ENCODE measurements around the gene NUDCD3. TPM values are rescaled to one million over a fixed set of nuclear protein-coding genes. Genes with fewer than 3 reads are reported as not detected.

Gene NUDCD3
- total and polyA plus RNA-seq, 2 experiments from 2014 or later, result 35.7 to 42.7 TPM

DNA sequence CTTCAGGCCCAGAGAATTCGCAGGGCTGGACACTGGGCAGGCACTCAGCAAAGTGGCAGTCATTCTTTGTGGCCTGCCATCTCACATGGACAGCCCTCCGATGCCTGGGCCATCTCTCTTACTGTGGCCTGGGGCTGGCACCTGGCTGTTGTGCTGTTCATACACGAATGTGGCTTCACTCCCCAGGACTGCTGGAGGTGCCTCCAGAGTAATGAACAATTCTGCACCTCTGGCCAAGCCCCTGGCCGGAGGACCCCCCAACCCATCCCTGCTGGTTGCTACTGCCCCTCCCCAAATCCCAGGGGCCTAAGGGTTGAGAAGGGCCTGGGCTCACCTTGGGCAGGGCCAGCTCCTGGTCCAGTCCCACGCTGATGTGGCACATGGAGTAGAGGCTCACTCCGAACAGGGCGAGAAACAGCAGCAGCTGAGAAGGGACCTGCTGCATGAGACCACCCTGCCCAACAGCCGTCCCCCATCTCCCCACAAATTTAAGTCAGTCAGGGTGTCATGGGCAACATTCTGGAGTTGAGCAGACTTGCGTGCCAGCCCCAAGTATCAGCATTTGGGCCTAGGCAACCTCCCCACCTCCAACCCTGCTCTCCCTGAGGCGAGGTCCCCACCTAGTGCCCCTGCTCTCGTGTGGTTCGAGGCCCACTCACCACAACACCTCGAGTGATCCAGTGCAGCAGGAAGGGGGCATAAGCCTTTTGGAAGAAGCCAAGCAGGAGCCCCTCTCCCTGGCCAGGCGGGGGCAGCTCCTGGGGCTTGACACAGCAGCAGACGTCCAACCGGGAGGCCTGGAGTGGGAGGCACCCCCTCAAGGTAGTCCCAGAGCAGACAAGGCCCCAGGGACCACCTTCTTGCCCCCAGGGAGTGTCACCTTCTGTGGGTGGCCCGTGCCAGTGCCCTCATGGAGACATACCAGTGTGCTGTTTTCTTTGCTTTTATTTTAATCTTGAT is 41.2 kb upstream of the NUDCD3 start:
- H3K9me2 ChIP-seq (ENCODE audit: insufficient read depth), result no peaks in the 10 kb centered on the region
- TF ChIP-seq, protein P1, sequence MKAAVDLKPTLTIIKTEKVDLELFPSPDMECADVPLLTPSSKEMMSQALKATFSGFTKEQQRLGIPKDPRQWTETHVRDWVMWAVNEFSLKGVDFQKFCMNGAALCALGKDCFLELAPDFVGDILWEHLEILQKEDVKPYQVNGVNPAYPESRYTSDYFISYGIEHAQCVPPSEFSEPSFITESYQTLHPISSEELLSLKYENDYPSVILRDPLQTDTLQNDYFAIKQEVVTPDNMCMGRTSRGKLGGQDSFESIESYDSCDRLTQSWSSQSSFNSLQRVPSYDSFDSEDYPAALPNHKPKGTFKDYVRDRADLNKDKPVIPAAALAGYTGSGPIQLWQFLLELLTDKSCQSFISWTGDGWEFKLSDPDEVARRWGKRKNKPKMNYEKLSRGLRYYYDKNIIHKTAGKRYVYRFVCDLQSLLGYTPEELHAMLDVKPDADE (IDR thresholded peaks at IDR 0.05), result no peak
- TF ChIP-seq JUNB (IDR thresholded peaks at IDR 0.05; ENCODE audit: unreplicated experiment) (no peak), ZNF331 (CRISPR knock-in tag; IDR thresholded peaks at IDR 0.05; ENCODE audit: low read depth) (no peak), NANOG (IDR thresholded peaks at IDR 0.05; ENCODE audit: borderline replicate concordance) (no peak), EZH2phosphoT487 (IDR thresholded peaks at IDR 0.05; ENCODE audit: unreplicated experiment) (no peak), EZH2 (IDR thresholded peaks at IDR 0.05; ENCODE audit: low read depth, unreplicated experiment) (no peak), POLR2AphosphoS5 (IDR thresholded peaks at IDR 0.05; ENCODE audit: low read depth) (no peak), STAT1 (IDR thresholded peaks at IDR 0.05; ENCODE audit: unreplicated experiment) (no peak), ZNF114 (CRISPR knock-in tag; IDR thresholded peaks at IDR 0.05) (no peak), CREB1 (CRISPR knock-in tag; IDR thresholded peaks at IDR 0.05; ENCODE audit: low read depth) (no peak)
- TF ChIP-seq, protein P2, sequence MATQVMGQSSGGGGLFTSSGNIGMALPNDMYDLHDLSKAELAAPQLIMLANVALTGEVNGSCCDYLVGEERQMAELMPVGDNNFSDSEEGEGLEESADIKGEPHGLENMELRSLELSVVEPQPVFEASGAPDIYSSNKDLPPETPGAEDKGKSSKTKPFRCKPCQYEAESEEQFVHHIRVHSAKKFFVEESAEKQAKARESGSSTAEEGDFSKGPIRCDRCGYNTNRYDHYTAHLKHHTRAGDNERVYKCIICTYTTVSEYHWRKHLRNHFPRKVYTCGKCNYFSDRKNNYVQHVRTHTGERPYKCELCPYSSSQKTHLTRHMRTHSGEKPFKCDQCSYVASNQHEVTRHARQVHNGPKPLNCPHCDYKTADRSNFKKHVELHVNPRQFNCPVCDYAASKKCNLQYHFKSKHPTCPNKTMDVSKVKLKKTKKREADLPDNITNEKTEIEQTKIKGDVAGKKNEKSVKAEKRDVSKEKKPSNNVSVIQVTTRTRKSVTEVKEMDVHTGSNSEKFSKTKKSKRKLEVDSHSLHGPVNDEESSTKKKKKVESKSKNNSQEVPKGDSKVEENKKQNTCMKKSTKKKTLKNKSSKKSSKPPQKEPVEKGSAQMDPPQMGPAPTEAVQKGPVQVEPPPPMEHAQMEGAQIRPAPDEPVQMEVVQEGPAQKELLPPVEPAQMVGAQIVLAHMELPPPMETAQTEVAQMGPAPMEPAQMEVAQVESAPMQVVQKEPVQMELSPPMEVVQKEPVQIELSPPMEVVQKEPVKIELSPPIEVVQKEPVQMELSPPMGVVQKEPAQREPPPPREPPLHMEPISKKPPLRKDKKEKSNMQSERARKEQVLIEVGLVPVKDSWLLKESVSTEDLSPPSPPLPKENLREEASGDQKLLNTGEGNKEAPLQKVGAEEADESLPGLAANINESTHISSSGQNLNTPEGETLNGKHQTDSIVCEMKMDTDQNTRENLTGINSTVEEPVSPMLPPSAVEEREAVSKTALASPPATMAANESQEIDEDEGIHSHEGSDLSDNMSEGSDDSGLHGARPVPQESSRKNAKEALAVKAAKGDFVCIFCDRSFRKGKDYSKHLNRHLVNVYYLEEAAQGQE (IDR thresholded peaks at IDR 0.05; ENCODE audit: unreplicated experiment), result no peak
- TF ChIP-seq, protein P3, sequence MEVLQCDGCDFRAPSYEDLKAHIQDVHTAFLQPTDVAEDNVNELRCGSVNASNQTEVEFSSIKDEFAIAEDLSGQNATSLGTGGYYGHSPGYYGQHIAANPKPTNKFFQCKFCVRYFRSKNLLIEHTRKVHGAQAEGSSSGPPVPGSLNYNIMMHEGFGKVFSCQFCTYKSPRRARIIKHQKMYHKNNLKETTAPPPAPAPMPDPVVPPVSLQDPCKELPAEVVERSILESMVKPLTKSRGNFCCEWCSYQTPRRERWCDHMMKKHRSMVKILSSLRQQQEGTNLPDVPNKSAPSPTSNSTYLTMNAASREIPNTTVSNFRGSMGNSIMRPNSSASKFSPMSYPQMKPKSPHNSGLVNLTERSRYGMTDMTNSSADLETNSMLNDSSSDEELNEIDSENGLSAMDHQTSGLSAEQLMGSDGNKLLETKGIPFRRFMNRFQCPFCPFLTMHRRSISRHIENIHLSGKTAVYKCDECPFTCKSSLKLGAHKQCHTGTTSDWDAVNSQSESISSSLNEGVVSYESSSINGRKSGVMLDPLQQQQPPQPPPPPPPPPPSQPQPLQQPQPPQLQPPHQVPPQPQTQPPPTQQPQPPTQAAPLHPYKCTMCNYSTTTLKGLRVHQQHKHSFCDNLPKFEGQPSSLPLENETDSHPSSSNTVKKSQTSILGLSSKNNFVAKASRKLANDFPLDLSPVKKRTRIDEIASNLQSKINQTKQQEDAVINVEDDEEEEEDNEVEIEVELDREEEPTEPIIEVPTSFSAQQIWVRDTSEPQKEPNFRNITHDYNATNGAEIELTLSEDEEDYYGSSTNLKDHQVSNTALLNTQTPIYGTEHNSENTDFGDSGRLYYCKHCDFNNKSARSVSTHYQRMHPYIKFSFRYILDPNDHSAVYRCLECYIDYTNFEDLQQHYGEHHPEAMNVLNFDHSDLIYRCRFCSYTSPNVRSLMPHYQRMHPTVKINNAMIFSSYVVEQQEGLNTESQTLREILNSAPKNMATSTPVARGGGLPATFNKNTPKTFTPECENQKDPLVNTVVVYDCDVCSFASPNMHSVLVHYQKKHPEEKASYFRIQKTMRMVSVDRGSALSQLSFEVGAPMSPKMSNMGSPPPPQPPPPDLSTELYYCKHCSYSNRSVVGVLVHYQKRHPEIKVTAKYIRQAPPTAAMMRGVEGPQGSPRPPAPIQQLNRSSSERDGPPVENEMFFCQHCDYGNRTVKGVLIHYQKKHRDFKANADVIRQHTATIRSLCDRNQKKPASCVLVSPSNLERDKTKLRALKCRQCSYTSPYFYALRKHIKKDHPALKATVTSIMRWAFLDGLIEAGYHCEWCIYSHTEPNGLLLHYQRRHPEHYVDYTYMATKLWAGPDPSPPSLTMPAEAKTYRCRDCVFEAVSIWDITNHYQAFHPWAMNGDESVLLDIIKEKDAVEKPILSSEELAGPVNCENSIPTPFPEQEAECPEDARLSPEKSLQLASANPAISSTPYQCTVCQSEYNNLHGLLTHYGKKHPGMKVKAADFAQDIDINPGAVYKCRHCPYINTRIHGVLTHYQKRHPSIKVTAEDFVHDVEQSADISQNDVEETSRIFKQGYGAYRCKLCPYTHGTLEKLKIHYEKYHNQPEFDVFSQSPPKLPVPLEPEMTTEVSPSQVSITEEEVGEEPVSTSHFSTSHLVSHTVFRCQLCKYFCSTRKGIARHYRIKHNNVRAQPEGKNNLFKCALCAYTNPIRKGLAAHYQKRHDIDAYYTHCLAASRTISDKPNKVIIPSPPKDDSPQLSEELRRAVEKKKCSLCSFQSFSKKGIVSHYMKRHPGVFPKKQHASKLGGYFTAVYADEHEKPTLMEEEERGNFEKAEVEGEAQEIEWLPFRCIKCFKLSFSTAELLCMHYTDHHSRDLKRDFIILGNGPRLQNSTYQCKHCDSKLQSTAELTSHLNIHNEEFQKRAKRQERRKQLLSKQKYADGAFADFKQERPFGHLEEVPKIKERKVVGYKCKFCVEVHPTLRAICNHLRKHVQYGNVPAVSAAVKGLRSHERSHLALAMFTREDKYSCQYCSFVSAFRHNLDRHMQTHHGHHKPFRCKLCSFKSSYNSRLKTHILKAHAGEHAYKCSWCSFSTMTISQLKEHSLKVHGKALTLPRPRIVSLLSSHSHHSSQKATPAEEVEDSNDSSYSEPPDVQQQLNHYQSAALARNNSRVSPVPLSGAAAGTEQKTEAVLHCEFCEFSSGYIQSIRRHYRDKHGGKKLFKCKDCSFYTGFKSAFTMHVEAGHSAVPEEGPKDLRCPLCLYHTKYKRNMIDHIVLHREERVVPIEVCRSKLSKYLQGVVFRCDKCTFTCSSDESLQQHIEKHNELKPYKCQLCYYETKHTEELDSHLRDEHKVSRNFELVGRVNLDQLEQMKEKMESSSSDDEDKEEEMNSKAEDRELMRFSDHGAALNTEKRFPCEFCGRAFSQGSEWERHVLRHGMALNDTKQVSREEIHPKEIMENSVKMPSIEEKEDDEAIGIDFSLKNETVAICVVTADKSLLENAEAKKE (CRISPR knock-in tag; IDR thresholded peaks at IDR 0.05), result no peak
- TF ChIP-seq, protein P4, sequence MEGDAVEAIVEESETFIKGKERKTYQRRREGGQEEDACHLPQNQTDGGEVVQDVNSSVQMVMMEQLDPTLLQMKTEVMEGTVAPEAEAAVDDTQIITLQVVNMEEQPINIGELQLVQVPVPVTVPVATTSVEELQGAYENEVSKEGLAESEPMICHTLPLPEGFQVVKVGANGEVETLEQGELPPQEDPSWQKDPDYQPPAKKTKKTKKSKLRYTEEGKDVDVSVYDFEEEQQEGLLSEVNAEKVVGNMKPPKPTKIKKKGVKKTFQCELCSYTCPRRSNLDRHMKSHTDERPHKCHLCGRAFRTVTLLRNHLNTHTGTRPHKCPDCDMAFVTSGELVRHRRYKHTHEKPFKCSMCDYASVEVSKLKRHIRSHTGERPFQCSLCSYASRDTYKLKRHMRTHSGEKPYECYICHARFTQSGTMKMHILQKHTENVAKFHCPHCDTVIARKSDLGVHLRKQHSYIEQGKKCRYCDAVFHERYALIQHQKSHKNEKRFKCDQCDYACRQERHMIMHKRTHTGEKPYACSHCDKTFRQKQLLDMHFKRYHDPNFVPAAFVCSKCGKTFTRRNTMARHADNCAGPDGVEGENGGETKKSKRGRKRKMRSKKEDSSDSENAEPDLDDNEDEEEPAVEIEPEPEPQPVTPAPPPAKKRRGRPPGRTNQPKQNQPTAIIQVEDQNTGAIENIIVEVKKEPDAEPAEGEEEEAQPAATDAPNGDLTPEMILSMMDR (conservative IDR thresholded peaks at IDR 0.05; ENCODE audit: low read depth in 2 of 2), result no peak
- no peaks in the 10 kb centered on the region for H3F3A ChIP-seq (replicated peaks; ENCODE audit: low read depth)
- no peak overlapping the region for H3K27ac Mint-ChIP-seq
- peaks cover 10% of the 10 kb centered on the region for H3K27me3 Mint-ChIP-seq (ENCODE audit: insufficient read depth, low read depth, poor library complexity)
- no peak overlapping the region for H3K4me3 ChIP-seq
- no peak overlapping the region for H2AFZ ChIP-seq
- H4K20me1 ChIP-seq (replicated peaks; ENCODE audit: insufficient read depth), result no peaks in the 10 kb centered on the region
- ATAC-seq (no peak), DNase-seq (ENCODE audit: low spot score) (no peak)
- no peaks in the 10 kb centered on the region; the same call in 2 of the 3 replicates for H3K36me3 Mint-ChIP-seq (ENCODE audit: low read depth)
- no peaks in the 10 kb centered on the region for H3K36me3 ChIP-seq (ENCODE audit: insufficient read depth)
- no peaks in the 10 kb centered on the region; the same call in 2 of the 3 replicates for H3K4me1 Mint-ChIP-seq
- no peaks in the 10 kb centered on the region for H3K4me1 ChIP-seq (ENCODE audit: insufficient read depth)
- H3K27ac ChIP-seq (ENCODE audit: low read depth), result no peak overlapping the region
- no peaks in the 10 kb centered on the region for H3K79me2 ChIP-seq (replicated peaks; ENCODE audit: insufficient read depth)
- no peak overlapping the region for H3K4me2 ChIP-seq
- H3K9me3 Mint-ChIP-seq, result peaks cover 3% of the 10 kb centered on the region; the same call in 2 of the 3 replicates
- no peak overlapping the region for H3K4me3 Mint-ChIP-seq
- no peaks in the 10 kb centered on the region for H3K27me3 ChIP-seq (ENCODE audit: insufficient read depth)
